Naive thymus-derived CD8-positive, alpha-beta T cell (primary cell): ENCODE results near the gene OR51G2. TPM values are rescaled to one million over a fixed set of nuclear protein-coding genes. Genes with fewer than 3 reads are reported as not detected.

Source experiments
- ATAC-seq, 2 donors: fragments of 150-1000 bp; cut with Tn5 transposase in 1 of 2; sonication (Bioruptor Pico), chemical (Tn5 transposase) in 1 of 2; 1 replicate in 1 of 2; 2 replicates in 1 of 2; pipeline ENCODE4 v1.10.0; 2021; ENCODE audit warnings: mild to moderate bottlenecking in 2 of 2, moderate library complexity in 2 of 2
- POLR2A ChIA-PET: fragments of 350-600 bp; sonication (Branson Sonifier 250); formaldehyde crosslinking; loops from one replicate; lab custom pipeline; 2021; ENCODE audit warnings: antibody characterized with exemption; lab: Charles Lee
- DNase-seq, 10 donors: peaks; one replicate each; pipeline versions ENCODE4 v3.0.0 to v3.0.0-alpha.2; 2020 to 2022
- H3K27ac Mint-ChIP-seq, 10 donors: one replicate each; pipeline ENCODE4 v1.8.0; 2020 to 2022; ENCODE audit warnings: mild to moderate bottlenecking in 10 of 10, mixed read lengths in 10 of 10, moderate library complexity in 4 of 10, inconsistent platforms in 1 of 10
- H3K27me3 Mint-ChIP-seq, 5 donors: one replicate each; pipeline ENCODE4 v1.8.0; 2021 to 2022; ENCODE audit warnings: mixed read lengths in 5 of 5
- H3K36me3 Mint-ChIP-seq, 3 donors: one replicate each; pipeline ENCODE4 v1.8.0; 2020 to 2022; ENCODE audit warnings: mixed read lengths in 3 of 3, mild to moderate bottlenecking in 2 of 3, inconsistent platforms in 1 of 3
- H3K4me1 Mint-ChIP-seq, 4 donors: one replicate each; pipeline ENCODE4 v1.8.0; 2021 to 2022; ENCODE audit warnings: mixed read lengths in 4 of 4
- H3K4me3 Mint-ChIP-seq, 10 donors: one replicate each; pipeline ENCODE4 v1.8.0; 2020 to 2022; ENCODE audit warnings: mild to moderate bottlenecking in 10 of 10, mixed read lengths in 10 of 10, moderate library complexity in 6 of 10, inconsistent platforms in 1 of 10
- H3K9me3 Mint-ChIP-seq, 9 donors: one replicate each; pipeline ENCODE4 v1.8.0; 2020 to 2022; ENCODE audit warnings: mixed read lengths in 9 of 9, mild to moderate bottlenecking in 3 of 9, inconsistent platforms in 1 of 9, moderate library complexity in 1 of 9
- polyA plus RNA-seq, 3 donors: library from polyadenylated mRNA; unstranded; fragments of 300-500 nt; fragmentation: Illumina TruSeq; gene quantifications; one replicate each; pipeline ENCODE4 v1.2.3, GENCODE V29; 2021
- total RNA-seq, 8 experiments: library from RNA in 2 of 8; stranded (reverse) in 2 of 8; gene quantifications; one replicate each; pipeline ENCODE4 v1.2.3 and lab custom pipeline; 2021 to 2026

Gene OR51G2
- total and polyA plus RNA-seq, 5 experiments from 2014 or later = not detected

- POLR2A ChIA-PET = no interaction called here
- Mint-ChIP-seq H3K9me3 (peaks cover 0 to 9% (median 0%) of the 10 kb centered on the region in 9 donors), H3K4me1 (peaks cover 0 to 3% (median 0%) of the 10 kb centered on the region in 4 donors), H3K4me3 (no peak within 1 kb of the TSS), H3K27ac (no peak within 1 kb of the TSS), H3K27me3 (peaks cover 0 to 6% (median 0%) of the 10 kb centered on the region in 5 donors), H3K36me3 (no peaks in the 10 kb centered on the region)
- ATAC-seq = no peak
- no peak for DNase-seq
Observed at GRCh38 chr11:4903484-4903883, 15.7 kb downstream of the OR51G2 start, which contains the start of gene OR51A7. OR51A7 (plus strand) TSS chr11:4903783; CDS start chr11:4907370, 3,587 bp downstream.

GRCh38 chr11:4891996-4892640 is 27.0 kb downstream of the OR51G2 start:
- DNase-seq = no peak
- Mint-ChIP-seq H3K36me3 (no peaks in the 10 kb centered on the region), H3K4me3 (no peak overlapping the region), H3K4me1 (no peaks in the 10 kb centered on the region), H3K27ac (no peak overlapping the region), H3K27me3 (peaks cover 0 to 23% (median 11%) of the 10 kb centered on the region in 5 donors), H3K9me3 (peaks cover 0 to 9% (median 0%) of the 10 kb centered on the region in 9 donors)
- POLR2A ChIA-PET = no interaction called here
- ATAC-seq = no peak

GRCh38 chr11:4890279-4890678 is 28.9 kb downstream of the OR51G2 start:
- ATAC-seq = no peak
- peaks cover 0 to 23% (median 11%) of the 10 kb centered on the region in 5 donors for H3K27me3 Mint-ChIP-seq
- no peaks in the 10 kb centered on the region for H3K36me3 Mint-ChIP-seq
- no peaks in the 10 kb centered on the region for H3K4me1 Mint-ChIP-seq
- H3K4me3 Mint-ChIP-seq = no peak overlapping the region
- no peak for DNase-seq
- no peak overlapping the region for H3K27ac Mint-ChIP-seq
- POLR2A ChIA-PET = no interaction called here
- H3K9me3 Mint-ChIP-seq = peaks cover 0 to 9% (median 0%) of the 10 kb centered on the region in 9 donors

GRCh38 chr11:4887591-4887990 is 31.6 kb downstream of the OR51G2 start:
- Mint-ChIP-seq H3K4me3 (no peak overlapping the region), H3K27me3 (peaks cover 0 to 14% (median 10%) of the 10 kb centered on the region in 5 donors), H3K9me3 (peaks cover 0 to 9% (median 0%) of the 10 kb centered on the region in 9 donors), H3K27ac (no peak overlapping the region), H3K36me3 (no peaks in the 10 kb centered on the region), H3K4me1 (no peaks in the 10 kb centered on the region)
- ATAC-seq (no peak), DNase-seq (no peak)
- POLR2A ChIA-PET = no interaction called here

- no peaks in the 10 kb centered on the region for H3K4me1 Mint-ChIP-seq
- peaks cover 0 to 9% (median 0%) of the 10 kb centered on the region in 9 donors for H3K9me3 Mint-ChIP-seq
- no peak overlapping the region for H3K4me3 Mint-ChIP-seq
- ATAC-seq (no peak), DNase-seq (no peak)
- no peak overlapping the region for H3K27ac Mint-ChIP-seq
- H3K36me3 Mint-ChIP-seq = no peaks in the 10 kb centered on the region
- H3K27me3 Mint-ChIP-seq = peaks cover 0 to 14% (median 8%) of the 10 kb centered on the region in 5 donors
- POLR2A ChIA-PET = no interaction called here
Observed at GRCh38 chr11:4886186-4886585, 33.0 kb downstream of the OR51G2 start.

GRCh38 chr11:4884361-4884760 is 34.8 kb downstream of the OR51G2 start:
- H3K4me3 Mint-ChIP-seq = no peak overlapping the region
- no peaks in the 10 kb centered on the region for H3K36me3 Mint-ChIP-seq
- H3K4me1 Mint-ChIP-seq = no peaks in the 10 kb centered on the region
- H3K27me3 Mint-ChIP-seq = peaks cover 0 to 12% (median 4%) of the 10 kb centered on the region in 5 donors
- H3K9me3 Mint-ChIP-seq = no peaks in the 10 kb centered on the region
- POLR2A ChIA-PET = no interaction called here
- no peak for ATAC-seq
- DNase-seq = no peak
- H3K27ac Mint-ChIP-seq = no peak overlapping the region

GRCh38 chr11:4882543-4882942 is 36.6 kb downstream of the OR51G2 start:
- no peaks in the 10 kb centered on the region for H3K4me1 Mint-ChIP-seq
- no peak overlapping the region for H3K4me3 Mint-ChIP-seq
- H3K27ac Mint-ChIP-seq = no peak overlapping the region
- H3K9me3 Mint-ChIP-seq = peaks cover 0 to 2% (median 0%) of the 10 kb centered on the region in 9 donors
- DNase-seq = no peak
- no peaks in the 10 kb centered on the region for H3K36me3 Mint-ChIP-seq
- no peak for ATAC-seq
- POLR2A ChIA-PET = no interaction called here
- H3K27me3 Mint-ChIP-seq = peaks cover 0 to 15% (median 1%) of the 10 kb centered on the region in 5 donors

GRCh38 chr11:4881860-4882500 is 37.2 kb downstream of the OR51G2 start, which contains the start of gene OR51T1:
OR51T1 (plus strand) TSS chr11:4881900; CDS start chr11:4881900, 0 bp downstream.
- Mint-ChIP-seq H3K27me3 (peaks cover 0 to 15% (median 1%) of the 10 kb centered on the region in 5 donors), H3K4me1 (no peaks in the 10 kb centered on the region), H3K9me3 (peaks cover 0 to 2% (median 0%) of the 10 kb centered on the region in 9 donors), H3K4me3 (no peak within 1 kb of the TSS), H3K36me3 (no peaks in the 10 kb centered on the region), H3K27ac (no peak within 1 kb of the TSS)
- DNase-seq (no peak), ATAC-seq (no peak)
- POLR2A ChIA-PET = no interaction called here

- DNase-seq (no peak), ATAC-seq (no peak)
- Mint-ChIP-seq H3K36me3 (no peaks in the 10 kb centered on the region), H3K4me3 (no peak overlapping the region), H3K4me1 (peaks cover 0 to 2% (median 0%) of the 10 kb centered on the region in 4 donors), H3K27me3 (peaks cover 0 to 15% (median 1%) of the 10 kb centered on the region in 5 donors), H3K27ac (no peak overlapping the region), H3K9me3 (peaks cover 0 to 3% (median 0%) of the 10 kb centered on the region in 9 donors)
- POLR2A ChIA-PET = no interaction called here
Observed at GRCh38 chr11:4881188-4881587, 38.0 kb downstream of the OR51G2 start.

GRCh38 chr11:4865855-4866254 is 53.3 kb downstream of the OR51G2 start:
- Mint-ChIP-seq H3K27me3 (peaks cover 0 to 3% (median 0%) of the 10 kb centered on the region in 5 donors), H3K4me3 (no peak overlapping the region), H3K36me3 (no peaks in the 10 kb centered on the region), H3K9me3 (peaks cover 0 to 10% (median 6%) of the 10 kb centered on the region in 9 donors), H3K27ac (no peak overlapping the region), H3K4me1 (no peaks in the 10 kb centered on the region)
- DNase-seq = no peak
- POLR2A ChIA-PET = no interaction called here
- ATAC-seq = no peak

- Mint-ChIP-seq H3K9me3 (peaks cover 0 to 11% (median 4%) of the 10 kb centered on the region in 9 donors), H3K36me3 (no peaks in the 10 kb centered on the region), H3K27me3 (peaks cover 0 to 7% (median 1%) of the 10 kb centered on the region in 5 donors), H3K27ac (no peak overlapping the region), H3K4me1 (no peaks in the 10 kb centered on the region), H3K4me3 (no peak overlapping the region)
- DNase-seq = no peak
- POLR2A ChIA-PET = no interaction called here
- no peak for ATAC-seq
Observed at GRCh38 chr11:4863876-4864275, 55.3 kb downstream of the OR51G2 start.
